B cell (primary cell): ENCODE measurements around the gene MNT. TPM values are rescaled to one million over a fixed set of nuclear protein-coding genes. Genes with fewer than 3 reads are reported as not detected.

Source experiments
- ATAC-seq: fragments of 200-7000 bp; cut with Tn5 transposase; one replicate; pipeline ENCODE4 v1.10.0; 2021; ENCODE audit warnings: low read depth, mild to moderate bottlenecking, moderate number of reproducible peaks, moderate library complexity
- CTCF ChIA-PET: fragments of 350-600 bp; sonication (Branson Sonifier 250); formaldehyde crosslinking; loops from one replicate; lab custom pipeline; 2021; ENCODE audit warnings: antibody characterized with exemption, inconsistent platforms; lab: Charles Lee
- POLR2A ChIA-PET: fragments of 350-600 bp; sonication (Branson Sonifier 250); formaldehyde crosslinking; loops from one replicate; lab custom pipeline; 2021; ENCODE audit warnings: antibody characterized with exemption; lab: Charles Lee
- DNase-seq: peaks from one replicate; pipeline ENCODE4 v3.0.0; 2013
- H2AFZ ChIP-seq: 2 replicates; pipeline ENCODE4 v1.6.1; 2012; ENCODE audit warnings: mild to moderate bottlenecking, low read depth, low read length; ENCODE audit not compliant: insufficient read depth, poor library complexity, severe bottlenecking
- H3K27ac ChIP-seq, 2 donors: 1 replicate in 1 of 2; 2 replicates in 1 of 2; pipeline ENCODE4 v1.5.1; 2012 to 2013; ENCODE audit warnings: low read length in 2 of 2, mild to moderate bottlenecking in 2 of 2, moderate library complexity in 1 of 2
- H3K27me3 ChIP-seq, 4 experiments: fragments of 200-600 bp in 1 of 4; sonication (generic) in 1 of 4; replicated peaks in 1 of 4; 1 replicate in 2 of 4; 2 replicates in 2 of 4; pipeline versions ENCODE4 v1.6.1 to v1.7.0; 2013 to 2016; ENCODE audit warnings: low read length in 3 of 4, mild to moderate bottlenecking in 2 of 4, mixed read lengths in 1 of 4, moderate library complexity in 1 of 4; ENCODE audit not compliant: insufficient read depth in 4 of 4, control insufficient read depth in 3 of 4; ENCODE audit errors: control extremely low read depth in 1 of 4
- H3K36me3 ChIP-seq, 2 experiments: replicated peaks in 1 of 2; 1 replicate in 1 of 2; 2 replicates in 1 of 2; pipeline versions ENCODE4 v1.6.1 to v1.7.1; 2013; ENCODE audit warnings: low read length in 1 of 2; ENCODE audit not compliant: insufficient read depth in 2 of 2, control insufficient read depth in 1 of 2; ENCODE audit errors: control extremely low read depth in 1 of 2, extremely low read depth in 1 of 2
- H3K4me1 ChIP-seq, 2 donors: fragments of 200-600 bp in 1 of 2; sonication (generic) in 1 of 2; 1 replicate in 1 of 2; 2 replicates in 1 of 2; pipeline versions ENCODE4 v1.5.1 to v1.6.1; 2013 to 2017; ENCODE audit warnings: low read length in 2 of 2; ENCODE audit not compliant: control insufficient read depth in 2 of 2, insufficient read depth in 2 of 2
- H3K4me2 ChIP-seq: replicated peaks from 2 replicates; pipeline ENCODE3; 2012; ENCODE audit warnings: mild to moderate bottlenecking, low read depth, low read length; ENCODE audit not compliant: poor library complexity, severe bottlenecking
- H3K4me3 ChIP-seq, 5 experiments: fragments of 200-600 bp in 1 of 5; sonication (generic) in 1 of 5; 1 replicate in 3 of 5; 2 replicates in 2 of 5; pipeline versions ENCODE4 v1.5.1 to v1.7.0; 2011 to 2016; ENCODE audit warnings: low read length in 4 of 5, mild to moderate bottlenecking in 4 of 5, low read depth in 2 of 5, control low read depth in 1 of 5, moderate library complexity in 1 of 5; ENCODE audit not compliant: insufficient read depth in 1 of 5; ENCODE audit errors: control extremely low read depth in 1 of 5, extremely low read depth in 1 of 5
- H3K79me2 ChIP-seq: fragments of 200-600 bp; sonication (generic); one replicate; pipeline ENCODE4 v1.6.0; 2016; ENCODE audit warnings: low read length; ENCODE audit not compliant: control insufficient read depth, insufficient read depth
- H3K9ac ChIP-seq: fragments of 200-600 bp; sonication (generic); 2 replicates; pipeline ENCODE4 v1.6.1; 2017; ENCODE audit warnings: mild to moderate bottlenecking, low read length, moderate library complexity
- H3K9me3 ChIP-seq, 3 donors: one replicate each; pipeline versions ENCODE4 v1.6.1 to v1.7.1; 2013; ENCODE audit warnings: low read length in 2 of 3; ENCODE audit not compliant: control insufficient read depth in 2 of 3, insufficient read depth in 1 of 3; ENCODE audit errors: control extremely low read depth in 1 of 3
- H4K20me1 ChIP-seq: 2 replicates; pipeline ENCODE4 v1.6.0; 2012; ENCODE audit warnings: mild to moderate bottlenecking, low read length; ENCODE audit not compliant: insufficient read depth, control insufficient read depth, poor library complexity, severe bottlenecking
- H3K27ac Mint-ChIP-seq: one replicate; pipeline ENCODE4 v1.8.0; 2021; ENCODE audit warnings: mixed read lengths
- H3K27me3 Mint-ChIP-seq: one replicate; pipeline ENCODE4 v1.8.0; 2021; ENCODE audit warnings: mixed read lengths
- H3K4me1 Mint-ChIP-seq: one replicate; pipeline ENCODE4 v1.8.0; 2021; ENCODE audit warnings: mixed read lengths
- H3K4me3 Mint-ChIP-seq: one replicate; pipeline ENCODE4 v1.8.0; 2021; ENCODE audit warnings: mixed read lengths
- H3K9me3 Mint-ChIP-seq: one replicate; pipeline ENCODE4 v1.8.0; 2022; ENCODE audit warnings: mixed read lengths; ENCODE audit not compliant: insufficient read depth
- EZH2 ChIP-seq: IDR thresholded peaks from 2 replicates; pipeline ENCODE4 v1.6.1; 2012; ENCODE audit warnings: borderline replicate concordance, low read depth, mild to moderate bottlenecking, moderate library complexity, low read length; ENCODE audit not compliant: insufficient read depth, poor library complexity, severe bottlenecking
- WGBS: methylation state at CpG from one replicate; pipeline ENCODE4 v1.1.5; 2013; ENCODE audit warnings: missing lambda C conversion rate; ENCODE audit not compliant: insufficient coverage; 5-methylcytosine and 5-hydroxymethylcytosine counted together
- intact Hi-C: fragments of 100-400 bp; cut with micrococcal nuclease; formaldehyde crosslinking; loops from one replicate; pipeline ENCODE4 v1.10.0; 2022
- polyA plus RNA-seq: library from polyadenylated mRNA; depleted of rRNA; stranded (reverse); fragments of >200 nt; gene quantifications from 2 replicates; pipeline ENCODE4 v1.2.3, GENCODE V29; 2012
- total RNA-seq, 2 donors: library from RNA; stranded (reverse); fragments of 120-200 nt in 1 of 2; gene quantifications; 1 replicate in 1 of 2; 2 replicates in 1 of 2; pipeline versions ENCODE4 v1.2.3 to v1.2.4, GENCODE V29; 2013 to 2022
- TF ChIP-seq, protein P1 (sequence below): fragments of 200-600 bp; IDR thresholded peaks from one replicate; pipeline ENCODE4 v1.8.0; 2022; ENCODE audit warnings: antibody characterized with exemption, mild to moderate bottlenecking

Gene MNT
- total and polyA plus RNA-seq, 2 donors (not counting 1 experiment from before 2014, with no cell fraction given) = 20.0 to 68.5 TPM

DNA sequence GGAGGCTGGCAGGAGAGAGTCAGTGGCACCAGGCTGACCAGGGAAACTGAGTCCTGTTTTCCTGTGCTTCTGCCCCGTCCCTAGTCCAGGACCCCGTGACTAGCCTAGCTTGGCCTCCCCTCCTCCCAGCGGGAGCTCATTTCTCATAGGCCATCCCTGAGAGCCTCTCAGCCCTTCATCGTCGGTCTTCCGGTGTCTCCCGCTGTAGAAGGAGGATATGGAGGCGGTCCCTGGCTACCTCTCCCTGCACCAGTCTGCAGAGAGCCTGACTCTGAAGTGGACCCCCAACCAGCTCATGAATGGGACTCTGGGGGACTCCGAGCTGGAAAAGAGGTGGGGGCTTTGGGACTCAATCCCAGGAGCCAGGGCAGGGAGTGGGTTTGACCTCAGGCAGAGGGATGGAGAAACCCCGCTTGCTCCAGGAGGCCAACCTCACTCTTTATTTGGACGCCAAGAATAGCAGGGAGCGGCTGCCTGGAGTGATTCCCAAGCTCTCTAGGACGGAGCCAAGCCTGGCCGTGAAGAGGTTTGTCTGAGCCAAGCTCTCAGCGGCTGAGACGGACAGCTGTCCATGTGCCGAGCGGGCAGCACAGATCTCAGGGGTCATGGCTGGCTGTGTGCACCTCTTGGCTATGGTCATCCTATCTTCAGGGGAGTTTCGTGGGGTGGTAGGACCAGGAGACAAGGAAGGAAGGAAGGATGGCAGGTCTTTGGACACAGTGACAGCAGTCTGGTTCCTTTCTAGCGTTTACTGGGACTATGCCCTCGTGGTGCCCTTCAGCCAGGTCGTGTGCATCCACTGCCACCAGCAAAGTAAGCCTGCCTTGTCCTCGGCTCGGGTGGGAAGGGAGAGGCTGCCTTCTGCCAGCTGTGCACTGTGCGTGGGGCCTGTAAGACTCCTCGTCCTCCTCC is 36.8 kb downstream of the MNT start:
- no peak overlapping the region for H3K4me3 Mint-ChIP-seq
- peaks cover 0 to 17% of the 10 kb centered on the region in 2 experiments for H3K36me3 ChIP-seq
- DNase-seq (no peak), ATAC-seq (no peak)
- no peaks in the 10 kb centered on the region for H4K20me1 ChIP-seq
- TF ChIP-seq EZH2 = no peak
- TF ChIP-seq, protein P1, sequence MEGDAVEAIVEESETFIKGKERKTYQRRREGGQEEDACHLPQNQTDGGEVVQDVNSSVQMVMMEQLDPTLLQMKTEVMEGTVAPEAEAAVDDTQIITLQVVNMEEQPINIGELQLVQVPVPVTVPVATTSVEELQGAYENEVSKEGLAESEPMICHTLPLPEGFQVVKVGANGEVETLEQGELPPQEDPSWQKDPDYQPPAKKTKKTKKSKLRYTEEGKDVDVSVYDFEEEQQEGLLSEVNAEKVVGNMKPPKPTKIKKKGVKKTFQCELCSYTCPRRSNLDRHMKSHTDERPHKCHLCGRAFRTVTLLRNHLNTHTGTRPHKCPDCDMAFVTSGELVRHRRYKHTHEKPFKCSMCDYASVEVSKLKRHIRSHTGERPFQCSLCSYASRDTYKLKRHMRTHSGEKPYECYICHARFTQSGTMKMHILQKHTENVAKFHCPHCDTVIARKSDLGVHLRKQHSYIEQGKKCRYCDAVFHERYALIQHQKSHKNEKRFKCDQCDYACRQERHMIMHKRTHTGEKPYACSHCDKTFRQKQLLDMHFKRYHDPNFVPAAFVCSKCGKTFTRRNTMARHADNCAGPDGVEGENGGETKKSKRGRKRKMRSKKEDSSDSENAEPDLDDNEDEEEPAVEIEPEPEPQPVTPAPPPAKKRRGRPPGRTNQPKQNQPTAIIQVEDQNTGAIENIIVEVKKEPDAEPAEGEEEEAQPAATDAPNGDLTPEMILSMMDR = no peak
- WGBS = 94% methylated on average over 26 of the region's 26 CpGs
- no peak overlapping the region for H2AFZ ChIP-seq
- H3K9ac ChIP-seq = no peak overlapping the region
- no peaks in the 10 kb centered on the region for H3K27me3 ChIP-seq
- H3K4me1 ChIP-seq = no peaks in the 10 kb centered on the region
- H3K27me3 Mint-ChIP-seq = no peaks in the 10 kb centered on the region
- ChIA-PET CTCF (interaction anchor here (1.3 kb wide), 1 partner anchor 51 kb away, joined by 3 read pairs; no protein-coding TSS in a partner anchor), POLR2A (no interaction called here)
- H3K27ac ChIP-seq = no peak overlapping the region
- no peak overlapping the region for H3K27ac Mint-ChIP-seq
- no peaks in the 10 kb centered on the region for H3K9me3 Mint-ChIP-seq
- H3K9me3 ChIP-seq = no peaks in the 10 kb centered on the region
- intact Hi-C loops = no loop called here
- no peak overlapping the region for H3K4me2 ChIP-seq
- no peaks in the 10 kb centered on the region for H3K4me1 Mint-ChIP-seq
- H3K79me2 ChIP-seq = no peaks in the 10 kb centered on the region
- no peak overlapping the region for H3K4me3 ChIP-seq

DNA sequence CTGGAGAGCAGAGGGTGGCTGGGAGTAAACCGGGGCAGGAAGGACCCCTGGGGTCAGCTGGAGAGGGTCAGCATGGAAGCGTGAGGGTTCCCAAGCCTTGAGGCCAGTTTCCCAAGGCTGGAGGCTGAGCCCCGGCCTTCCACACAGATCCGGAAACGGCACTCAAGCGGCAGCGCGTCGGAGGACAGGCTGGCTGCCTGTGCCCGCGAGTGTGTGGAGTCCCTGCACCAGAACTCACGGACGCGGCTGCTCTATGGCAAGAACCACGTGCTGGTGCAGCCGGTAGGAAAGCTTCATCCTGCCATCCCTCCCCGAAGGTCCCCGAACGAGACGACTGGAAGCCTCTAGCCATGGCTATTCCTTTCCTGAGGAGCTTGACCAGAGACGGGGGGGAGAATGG is 37.5 kb downstream of the MNT start:
- ChIA-PET POLR2A (no interaction called here), CTCF (interaction anchor here (1.3 kb wide), 1 partner anchor 52 kb away, joined by 3 read pairs; no protein-coding TSS in a partner anchor)

More for the DNA sequence above, 37.5 kb downstream of the MNT start:
- no peaks in the 10 kb centered on the region for H3K4me1 ChIP-seq
- no peaks in the 10 kb centered on the region for H3K27me3 ChIP-seq
- H4K20me1 ChIP-seq = no peaks in the 10 kb centered on the region
- no peaks in the 10 kb centered on the region for H3K27me3 Mint-ChIP-seq
- TF ChIP-seq EZH2 = no peak
- TF ChIP-seq, protein P1 = no peak
- 96% methylated on average over 21 of the region's 21 CpGs for WGBS
- no peak overlapping the region for H3K4me2 ChIP-seq
- intact Hi-C loops = no loop called here
- no peaks in the 10 kb centered on the region for H3K79me2 ChIP-seq
- no peak overlapping the region for H2AFZ ChIP-seq
- H3K9me3 Mint-ChIP-seq = no peaks in the 10 kb centered on the region
- H3K9me3 ChIP-seq = no peaks in the 10 kb centered on the region
- H3K9ac ChIP-seq = no peak overlapping the region
- H3K27ac Mint-ChIP-seq = no peak overlapping the region
- H3K27ac ChIP-seq = no peak overlapping the region
- no peak overlapping the region for H3K4me3 ChIP-seq
- ATAC-seq = no peak
- peaks cover 0 to 17% of the 10 kb centered on the region in 2 experiments for H3K36me3 ChIP-seq
- no peaks in the 10 kb centered on the region for H3K4me1 Mint-ChIP-seq
- H3K4me3 Mint-ChIP-seq = no peak overlapping the region
- no peak for DNase-seq
